ENCODE results near the gene METTL16.
A peak's percentile ranks its signal among the peaks of the same experiment; 100 is the strongest.

The METTL16 gene

DNA sequence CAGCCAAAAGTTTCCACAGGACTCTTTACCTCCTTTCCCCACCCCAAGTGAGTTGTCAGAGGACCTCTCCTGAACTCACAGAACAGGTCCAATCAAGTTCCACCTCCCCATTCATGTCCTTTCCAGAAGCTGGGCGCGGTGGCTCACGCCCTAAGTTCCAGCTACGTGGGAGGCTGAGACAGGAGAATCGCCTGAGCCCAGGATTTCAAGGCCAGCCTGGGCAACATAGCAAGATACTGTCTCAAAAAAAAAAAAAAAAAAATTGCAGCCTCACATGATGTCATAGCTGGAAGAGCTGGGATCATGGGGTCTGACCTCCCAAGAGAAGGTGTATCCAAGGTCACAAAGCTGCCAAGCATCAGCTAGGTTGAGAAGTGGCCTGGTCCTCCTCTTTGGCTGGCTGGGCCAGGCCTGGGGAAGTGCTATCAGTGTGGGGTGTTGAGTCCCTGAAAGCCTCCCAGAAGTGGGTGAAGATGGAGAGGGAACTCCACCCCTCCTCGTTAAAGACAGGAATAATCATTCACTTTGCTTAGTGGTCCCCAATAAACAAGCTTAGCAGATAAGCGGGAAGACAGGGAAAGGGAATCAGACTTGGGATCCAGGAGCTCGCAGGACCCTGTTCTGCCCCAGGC is 105.3 kb downstream of the METTL16 start:
- H3K27ac ChIP-seq, result peak overlapping the region; percentile 88 to 89
- DNase-seq (ENCODE audit: low spot score), result peak; percentile 72
- TF ChIP-seq, protein P1, sequence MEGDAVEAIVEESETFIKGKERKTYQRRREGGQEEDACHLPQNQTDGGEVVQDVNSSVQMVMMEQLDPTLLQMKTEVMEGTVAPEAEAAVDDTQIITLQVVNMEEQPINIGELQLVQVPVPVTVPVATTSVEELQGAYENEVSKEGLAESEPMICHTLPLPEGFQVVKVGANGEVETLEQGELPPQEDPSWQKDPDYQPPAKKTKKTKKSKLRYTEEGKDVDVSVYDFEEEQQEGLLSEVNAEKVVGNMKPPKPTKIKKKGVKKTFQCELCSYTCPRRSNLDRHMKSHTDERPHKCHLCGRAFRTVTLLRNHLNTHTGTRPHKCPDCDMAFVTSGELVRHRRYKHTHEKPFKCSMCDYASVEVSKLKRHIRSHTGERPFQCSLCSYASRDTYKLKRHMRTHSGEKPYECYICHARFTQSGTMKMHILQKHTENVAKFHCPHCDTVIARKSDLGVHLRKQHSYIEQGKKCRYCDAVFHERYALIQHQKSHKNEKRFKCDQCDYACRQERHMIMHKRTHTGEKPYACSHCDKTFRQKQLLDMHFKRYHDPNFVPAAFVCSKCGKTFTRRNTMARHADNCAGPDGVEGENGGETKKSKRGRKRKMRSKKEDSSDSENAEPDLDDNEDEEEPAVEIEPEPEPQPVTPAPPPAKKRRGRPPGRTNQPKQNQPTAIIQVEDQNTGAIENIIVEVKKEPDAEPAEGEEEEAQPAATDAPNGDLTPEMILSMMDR (IDR thresholded peaks at IDR 0.05), result no peak
- peak overlapping the region; percentile 35 for H3K4me3 ChIP-seq

DNA sequence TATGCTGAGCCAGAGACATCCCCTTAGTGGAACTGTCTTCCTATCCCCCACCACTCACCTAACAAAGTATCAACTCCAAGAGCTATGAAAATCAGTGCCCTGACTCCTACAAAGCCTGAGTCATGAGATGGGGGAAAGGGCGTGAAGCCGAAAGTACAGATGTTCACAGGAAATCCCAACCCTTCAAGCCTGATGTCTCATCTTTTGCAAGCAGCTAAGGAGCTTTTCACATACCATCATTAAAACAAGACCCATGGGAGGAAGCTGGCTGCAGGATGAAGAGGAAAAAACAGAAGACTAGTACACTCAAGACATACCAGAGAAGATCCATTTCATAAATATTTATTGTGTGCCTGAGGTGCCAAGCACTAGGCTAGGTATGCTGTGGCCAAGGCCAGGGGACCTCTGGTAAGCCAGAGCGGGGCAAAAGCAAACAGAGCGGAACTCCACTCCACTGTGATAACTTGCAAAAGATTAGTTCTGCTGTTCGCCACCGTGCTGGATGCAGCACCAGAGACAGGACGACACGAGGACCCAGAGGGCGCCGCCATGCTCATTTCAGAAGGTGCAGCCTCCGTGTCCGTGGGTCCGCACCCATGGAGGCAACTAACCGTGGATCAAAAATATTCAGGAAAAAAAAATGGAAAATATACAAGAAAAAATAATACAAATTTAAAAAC is 106.3 kb downstream of the METTL16 start:
- DNase-seq (ENCODE audit: low spot score), result peak; percentile 70
- TF ChIP-seq, protein P1 (IDR thresholded peaks at IDR 0.05), result no peak
- H3K27ac ChIP-seq, result peak overlapping the region; percentile 55 to 100
- no peak overlapping the region for H3K4me3 ChIP-seq

- H3K4me3 ChIP-seq, result no peak overlapping the region
- H3K27ac ChIP-seq, result peak overlapping the region; percentile 98 to 100
- DNase-seq (ENCODE audit: low spot score), result no peak
- TF ChIP-seq, protein P1 (IDR thresholded peaks at IDR 0.05), result no peak
Measured at GRCh38 chr17:2403044-2403443, 108.6 kb downstream of the METTL16 start.

DNA sequence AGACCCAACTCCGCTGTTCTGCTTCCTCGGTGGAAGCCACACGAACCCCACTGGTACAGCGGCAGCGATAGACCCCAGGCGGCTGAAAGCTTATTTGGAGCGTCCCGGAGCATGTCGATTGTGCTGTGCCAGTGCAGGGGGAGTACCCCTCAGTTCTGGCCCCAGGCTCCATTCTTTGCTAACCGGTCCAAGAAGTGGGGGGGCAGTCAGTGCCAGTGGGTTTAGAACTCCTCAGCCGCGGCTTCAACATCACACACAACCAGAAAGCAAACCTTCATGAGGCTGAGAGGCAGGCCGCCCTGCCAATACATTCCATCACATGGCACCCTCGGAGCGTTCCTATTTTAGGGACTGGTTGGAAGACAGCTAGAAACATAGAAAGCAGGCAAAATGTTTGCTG is 109.1 kb downstream of the METTL16 start:
- TF ChIP-seq, protein P1 (IDR thresholded peaks at IDR 0.05), result no peak
- H3K27ac ChIP-seq, result peak overlapping the region; percentile 98 to 100
- no peak for DNase-seq (ENCODE audit: low spot score)
- peak overlapping the region; percentile 86 for H3K4me3 ChIP-seq

DNA sequence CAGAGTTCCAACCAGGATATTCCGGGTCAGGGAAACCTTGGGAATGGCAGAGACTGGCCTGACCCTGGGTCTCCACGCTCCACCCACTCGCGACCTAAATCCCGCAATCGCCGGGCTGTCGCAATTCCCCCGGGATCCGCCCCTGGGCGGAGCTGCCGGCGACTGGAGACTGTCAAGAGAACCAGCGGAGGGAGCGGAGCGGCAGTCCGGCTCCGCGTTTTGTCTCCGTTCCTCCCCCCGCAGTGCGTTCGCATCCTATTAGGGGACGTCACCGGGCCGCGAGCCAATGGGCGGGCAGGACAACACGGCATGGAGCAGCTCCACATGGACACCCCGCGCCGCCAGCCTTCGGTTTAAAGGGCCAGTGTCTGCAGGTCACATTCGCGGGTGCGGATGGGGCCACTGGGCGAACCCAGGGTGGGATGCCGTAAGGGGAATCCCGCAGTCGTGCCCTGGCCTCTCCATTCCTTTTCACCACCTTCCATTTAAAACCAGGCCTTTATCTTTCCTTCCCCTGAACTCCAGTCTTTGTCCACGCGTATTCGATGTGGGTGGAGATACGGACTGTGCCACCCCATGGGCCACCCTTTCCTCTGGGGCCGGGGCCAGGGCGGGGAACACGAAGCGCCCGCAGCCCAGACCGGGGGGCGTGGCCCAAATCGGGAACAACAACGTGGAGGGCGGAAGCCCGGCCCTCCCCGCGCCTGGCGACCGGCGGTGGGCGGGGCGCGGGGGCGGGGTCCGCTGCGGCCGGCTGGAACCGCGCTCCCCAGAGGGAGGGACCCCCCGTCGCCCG is 110.1 kb downstream of the METTL16 start:
- Histone ChIP-seq H3K4me3 (peak overlapping the region; percentile 86), H3K27ac (peak overlapping the region; percentile 98 to 100)
- DNase-seq (ENCODE audit: low spot score), result peak; percentile 100
- TF ChIP-seq, protein P1 (IDR thresholded peaks at IDR 0.05), result no peak

DNA sequence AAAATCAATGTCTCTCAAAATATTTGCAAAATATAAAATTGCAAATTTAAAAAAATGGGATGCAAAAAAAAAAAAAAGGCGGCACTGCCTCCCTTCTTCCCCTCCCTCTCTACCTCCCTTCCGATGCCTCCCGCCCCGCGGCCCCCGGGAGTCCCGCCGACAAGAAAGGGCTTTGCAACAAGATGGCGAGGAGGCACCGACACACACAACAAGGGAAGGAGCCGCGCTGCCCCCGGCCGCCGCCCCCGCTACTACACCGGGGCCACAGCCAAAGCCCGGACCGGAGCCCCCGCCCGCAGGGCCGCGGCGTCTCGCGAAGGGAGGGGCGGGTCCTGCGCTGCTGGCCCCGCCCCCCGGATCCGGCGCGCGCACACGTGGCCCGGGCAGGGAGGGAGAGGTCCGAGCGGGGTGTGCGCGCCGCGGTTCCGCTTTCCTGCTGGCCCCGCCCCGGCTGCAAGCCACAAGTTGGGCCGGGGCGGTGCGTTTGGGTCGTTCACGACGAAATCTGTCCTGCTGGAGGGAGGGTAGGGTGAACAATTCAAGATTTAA is 110.7 kb downstream of the METTL16 start, which contains the start of gene MNT:
MNT (minus strand) TSS at position 184 of the 549 bp plus-strand sequence. CDS start 348 bp downstream, outside the sequence.
- Histone ChIP-seq H3K27ac (peak within 1 kb of the TSS; percentile 98 to 100), H3K4me3 (peak within 1 kb of the TSS; percentile 86)
- TF ChIP-seq, protein P1 (IDR thresholded peaks at IDR 0.05), result no peak
- peak; percentile 96 for DNase-seq (ENCODE audit: low spot score)
